ENCODE data around the gene P3R3URF. TPM values are rescaled to one million over a fixed set of nuclear protein-coding genes. Genes with fewer than 3 reads are reported as not detected.

The P3R3URF gene
- not detected in 2 replicates for total RNA-seq

DNA sequence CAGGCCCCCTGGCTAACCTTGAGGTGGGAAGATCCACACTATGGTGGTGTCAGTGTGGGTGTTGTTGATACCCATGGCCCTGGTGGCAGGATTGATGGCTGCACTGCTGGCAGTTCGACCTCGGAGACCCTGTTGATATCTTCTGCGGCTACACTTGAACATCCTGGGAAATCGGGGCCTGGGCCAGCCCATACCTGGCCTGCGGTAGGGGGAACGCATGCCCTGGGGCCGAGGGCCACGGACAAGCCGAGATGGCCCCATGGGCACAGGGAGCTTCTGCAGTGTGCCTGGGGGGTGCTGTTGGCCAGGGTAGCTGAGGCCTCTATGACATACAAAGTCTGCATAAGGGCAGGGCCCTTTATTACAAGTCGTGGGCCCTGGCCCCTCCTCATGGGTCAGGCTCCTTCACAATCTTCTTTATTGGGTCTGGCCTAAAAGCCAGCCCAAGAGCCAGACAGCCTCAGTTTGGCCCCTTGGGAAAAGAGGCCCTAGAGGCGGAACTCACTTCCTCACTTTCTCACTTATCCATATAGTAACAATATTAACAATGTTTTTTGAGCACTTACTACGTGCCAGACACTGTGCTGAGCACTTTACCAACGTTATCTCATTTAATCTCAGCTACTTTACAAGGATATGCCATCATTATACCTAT, at the start of gene P3R3URF:
P3R3URF (minus strand) TSS at position 278 of the 655 bp plus-strand sequence; CDS start at position 261, 17 bp downstream.

DNA sequence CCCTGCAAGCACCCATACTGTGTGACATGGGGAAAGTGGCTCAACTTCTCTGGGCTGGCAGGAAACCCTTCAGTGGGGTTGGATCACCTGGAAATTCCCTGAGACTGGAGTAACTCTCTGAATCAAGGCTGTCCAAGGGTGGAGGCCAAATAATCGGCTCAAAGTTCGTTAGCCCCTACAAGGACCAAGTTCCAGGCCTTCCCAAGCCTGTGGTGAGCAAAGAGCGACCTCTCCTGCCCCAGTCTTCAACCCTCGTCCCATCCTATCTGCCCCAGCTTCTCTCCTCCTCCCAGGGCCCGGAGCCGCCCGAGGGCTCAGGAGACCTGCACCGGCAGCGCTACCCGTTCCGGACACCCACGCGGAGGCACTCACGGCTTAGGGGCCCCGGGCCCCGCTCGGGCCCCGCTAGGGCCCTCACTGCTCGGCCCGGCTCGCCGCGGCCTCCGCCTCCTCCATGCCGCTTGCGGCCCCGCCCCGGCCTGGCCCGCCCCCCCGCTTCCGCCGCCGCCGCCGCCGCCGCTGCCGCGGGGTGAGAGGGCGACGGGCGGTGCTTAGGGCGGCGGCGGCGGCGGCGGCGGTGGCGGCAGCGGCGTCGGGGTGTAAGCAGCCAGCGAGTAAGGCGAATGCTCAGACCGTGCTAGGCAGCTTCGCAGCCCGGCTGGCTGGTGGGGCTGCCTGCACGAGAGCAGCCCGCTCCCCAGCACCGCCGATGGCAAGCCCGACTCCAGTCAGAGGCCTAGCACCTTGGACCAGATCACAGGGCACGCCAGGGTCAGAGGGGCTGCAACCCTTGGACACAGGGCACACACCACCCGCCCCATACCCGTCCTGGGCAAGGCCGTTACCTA, 21.9 kb upstream of the P3R3URF start, which contains the start of gene POMGNT1:
POMGNT1 (minus strand) TSS at position 471 of the 848 bp plus-strand sequence. CDS start 613 bp downstream, outside the sequence.

DNA sequence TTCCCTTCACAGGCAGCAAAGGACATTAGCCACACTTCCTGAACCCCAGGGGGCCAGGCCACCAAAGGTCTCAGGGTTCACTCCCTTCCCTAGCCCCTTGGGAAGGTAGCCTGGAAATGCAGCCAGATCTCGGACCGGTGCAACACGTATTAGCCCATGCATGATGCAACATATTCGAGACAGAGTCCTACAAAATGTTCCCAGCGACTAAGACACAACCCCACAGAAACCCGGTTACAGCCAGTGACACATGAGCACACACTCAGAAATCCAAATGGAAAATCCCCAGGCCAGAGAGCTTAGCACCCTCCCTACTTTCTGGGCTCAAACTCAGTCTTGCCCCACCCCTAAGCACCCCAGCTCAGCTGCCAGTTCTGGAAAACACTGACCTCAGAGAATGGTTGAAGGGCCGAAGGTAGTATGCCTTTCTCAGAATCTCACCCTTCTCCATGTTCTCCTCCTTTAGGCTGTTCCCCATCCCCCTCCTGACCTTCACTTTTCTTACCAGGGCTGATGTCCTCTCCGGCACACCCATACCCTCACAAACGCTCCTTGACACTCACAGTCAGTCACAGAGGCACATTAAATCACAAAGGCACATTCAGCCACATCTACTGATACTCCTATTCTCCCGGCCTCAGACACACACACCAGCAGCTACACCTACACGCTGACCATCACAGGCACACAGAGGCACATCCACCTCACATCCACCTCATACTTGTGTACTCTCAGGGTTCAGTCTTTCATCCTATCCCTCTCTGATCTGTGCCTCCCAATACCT, 1.6 kb downstream of the P3R3URF start, which contains the start of gene TSPAN1:
TSPAN1 (plus strand) TSS at position 640 of the 784 bp plus-strand sequence. CDS start 6,021 bp downstream, outside the sequence.

DNA sequence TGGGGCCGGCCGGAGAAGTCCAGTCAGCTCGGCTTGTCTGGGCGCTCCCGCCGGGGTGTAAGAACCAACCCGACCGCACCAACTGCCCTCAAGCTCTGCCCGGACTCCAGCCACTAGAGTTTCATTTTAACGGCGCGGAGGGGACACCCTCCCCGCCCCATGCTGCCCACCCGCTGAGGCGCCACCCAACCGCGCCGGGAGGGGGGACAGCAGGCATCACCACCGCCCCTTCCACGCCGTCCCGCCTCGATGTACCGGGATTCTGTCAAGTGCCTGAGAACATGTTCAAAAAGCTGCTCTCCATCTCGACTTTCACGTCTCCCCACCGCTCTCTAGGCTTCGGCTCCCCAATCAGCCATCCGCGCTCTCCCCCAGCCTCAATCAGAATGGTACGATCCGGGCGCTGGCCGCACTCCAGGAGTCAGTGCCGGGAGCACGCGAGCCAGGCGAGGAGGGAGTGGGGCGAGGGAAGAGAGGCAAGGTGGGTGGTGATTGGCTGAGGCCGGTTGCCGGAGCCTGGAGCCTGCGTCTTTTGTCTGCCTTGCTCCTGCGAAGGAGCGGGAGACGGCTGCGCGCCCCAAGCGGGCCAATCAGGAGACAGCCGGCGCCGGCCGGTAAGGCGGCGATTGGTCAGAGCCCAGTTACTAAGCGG, 43.6 kb downstream of the P3R3URF start, which contains the start of gene PIK3R3:
PIK3R3 (minus strand) TSS at position 101 of the 652 bp plus-strand sequence. CDS start 677 bp downstream, outside the sequence.

Other genes starting within 250 kb of the P3R3URF start
- gene PIK3R3, start 43.9 kb downstream of the P3R3URF start, total RNA-seq, result 7.6 and 10.6 TPM in 2 replicates
- gene TSPAN1, start 1.4 kb downstream of the P3R3URF start, total RNA-seq, result 37.5 and 39.6 TPM in 2 replicates
- 51.6 and 58.7 TPM in 2 replicates for gene POMGNT1, start 21.9 kb upstream of the P3R3URF start, total RNA-seq
- 5.5 and 5.9 TPM in 2 replicates for gene LURAP1, start 26.8 kb upstream of the P3R3URF start, total RNA-seq
- gene RAD54L, start 71.3 kb upstream of the P3R3URF start, total RNA-seq, result 9.7 and 33.1 TPM in 2 replicates
- gene LRRC41, start 127.1 kb upstream of the P3R3URF start, total RNA-seq, result 65.8 and 100 TPM in 2 replicates
- 612 and 959 TPM in 2 replicates for gene UQCRH, start 127.2 kb upstream of the P3R3URF start, total RNA-seq
- gene NSUN4, start 164.3 kb upstream of the P3R3URF start, total RNA-seq, result 14.3 and 15.9 TPM in 2 replicates
- gene FAAH, start 217.8 kb upstream of the P3R3URF start, total RNA-seq, result 11.1 and 20.8 TPM in 2 replicates